Measurements from ENCODE around the gene SHISA3.
"Not testable (repeated sequence)": the region's sequence is repeated elsewhere in the genome, so short reads cannot be mapped to it uniquely, and the experiment has no call there.

SHISA3 gene

DNA sequence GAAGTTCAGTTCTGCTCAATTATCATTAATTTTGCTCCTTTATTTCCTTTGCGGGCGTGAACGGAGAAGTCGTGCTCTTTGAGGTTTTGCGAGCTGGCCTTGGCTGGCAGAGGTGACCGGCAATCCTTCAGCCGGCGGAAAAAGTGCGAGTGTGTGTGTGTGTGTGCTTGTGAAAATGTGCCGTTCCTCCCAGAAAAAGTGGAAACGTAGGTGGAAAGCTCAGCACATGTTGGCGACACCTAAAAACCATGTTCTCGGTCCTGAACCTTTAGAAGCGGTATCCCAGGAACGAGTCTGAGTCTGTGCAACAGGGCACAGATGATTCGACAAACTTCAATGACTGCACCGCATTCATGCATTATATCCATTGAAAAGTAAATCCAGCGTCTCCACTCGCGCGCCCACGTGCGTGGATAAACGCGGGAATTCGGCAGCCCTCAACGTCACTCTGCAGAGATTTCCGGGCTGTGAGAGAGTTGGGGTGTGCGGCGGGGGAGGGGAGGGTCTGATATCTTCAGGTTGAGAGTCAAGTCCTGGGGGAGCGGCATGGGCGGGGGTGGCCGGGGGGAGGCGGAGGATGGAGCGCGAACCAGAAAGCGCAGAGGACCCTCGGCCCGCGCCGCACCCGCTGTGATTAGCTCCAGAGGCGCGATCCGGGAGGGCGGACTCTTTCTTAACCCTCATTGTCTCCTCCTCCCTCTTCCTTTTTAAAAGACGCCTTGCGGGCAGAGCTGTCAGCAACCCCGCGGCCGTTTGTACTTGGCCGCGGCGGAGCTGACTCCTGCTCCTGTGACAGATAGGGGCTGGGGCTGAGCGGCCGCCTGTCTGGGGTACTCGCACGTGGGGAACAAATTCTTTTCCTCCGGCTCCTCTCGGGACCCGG, at the start of gene SHISA3:
SHISA3 (plus strand) TSS at position 737 of the 883 bp plus-strand sequence. CDS start 569 bp downstream, outside the sequence.
- no peak for DNase-seq (ENCODE audit: extremely low read depth in 1 of 2, low read depth in 1 of 2)

DNA sequence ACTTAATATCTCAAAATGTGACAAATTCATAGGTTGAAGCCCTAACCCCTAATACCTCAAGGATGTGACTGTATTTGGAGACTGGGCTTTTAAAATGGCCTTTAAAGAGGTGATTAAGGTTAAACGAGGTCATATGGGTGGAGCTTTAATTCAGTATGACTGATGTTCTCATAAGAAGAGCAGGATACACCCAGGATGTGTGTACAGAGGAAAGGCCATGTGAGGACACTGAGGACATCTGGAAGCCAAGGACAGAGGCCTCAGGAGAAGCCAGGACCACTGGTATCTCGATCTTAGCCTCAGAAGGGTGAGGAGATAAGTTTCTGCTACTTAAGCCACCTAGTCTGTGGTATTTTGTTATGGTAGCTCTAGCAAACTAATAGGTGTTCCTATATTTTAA, 49.0 kb upstream of the SHISA3 start:
- no peak for DNase-seq (ENCODE audit: extremely low read depth in 1 of 2, low read depth in 1 of 2)

- DNase-seq (ENCODE audit: extremely low read depth in 1 of 2, low read depth in 1 of 2) = no peak
These were observed 48.6 kb upstream of the SHISA3 start for GRCh38 chr4:42348692-42349091.

DNA sequence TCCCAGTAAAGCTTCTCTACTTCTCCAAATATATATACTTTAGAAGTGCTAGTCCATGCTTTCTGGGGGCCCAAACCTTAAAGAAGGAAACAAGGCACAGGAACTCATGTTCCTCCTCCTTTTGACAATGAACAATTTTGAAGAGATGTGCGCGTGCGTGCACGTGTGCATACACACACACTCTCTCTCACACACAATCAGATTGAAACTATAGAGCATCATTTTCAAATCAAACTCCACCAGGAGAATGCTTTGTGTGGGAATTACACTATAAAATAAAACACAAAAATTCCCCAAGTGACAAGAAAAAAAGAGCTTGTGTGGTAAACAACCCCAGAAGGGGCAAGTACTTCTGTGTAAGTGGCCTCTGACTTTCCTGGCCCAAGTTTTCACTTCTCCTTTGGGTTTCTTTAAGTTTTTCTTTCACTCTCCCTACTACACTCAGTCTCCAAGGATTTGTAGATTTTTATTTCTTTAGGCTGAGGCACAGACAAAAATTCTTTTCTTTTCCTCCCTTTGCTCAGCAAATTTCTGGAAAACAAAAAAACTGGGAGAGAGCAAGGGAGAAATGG, 46.6 kb upstream of the SHISA3 start:
- DNase-seq (ENCODE audit: extremely low read depth in 1 of 2, low read depth in 1 of 2) = no peak

GRCh38 chr4:42352049-42352448, 45.2 kb upstream of the SHISA3 start:
- no peak for DNase-seq (ENCODE audit: extremely low read depth in 1 of 2, low read depth in 1 of 2)

- DNase-seq (ENCODE audit: extremely low read depth in 1 of 2, low read depth in 1 of 2) = no peak
These were observed 40.0 kb upstream of the SHISA3 start for GRCh38 chr4:42357325-42357724.

DNA sequence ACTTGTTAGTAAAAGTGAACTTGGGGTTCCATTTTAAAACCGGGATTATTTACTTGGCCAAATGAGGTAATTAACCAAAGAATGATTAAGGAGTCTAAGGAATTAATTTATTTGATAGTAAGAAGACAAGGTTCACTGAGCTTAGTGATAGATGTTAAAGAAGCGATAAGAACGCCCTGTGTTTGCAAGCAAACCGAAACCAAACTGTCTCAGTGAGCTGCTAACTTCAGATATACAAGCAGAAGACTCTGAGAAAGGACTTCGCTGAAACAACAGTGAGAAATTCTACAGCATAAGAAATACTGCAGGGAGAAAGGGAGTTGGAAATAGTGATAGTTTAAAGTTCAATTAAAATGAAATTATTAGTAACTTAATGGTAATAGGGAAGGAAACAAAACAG, 37.6 kb upstream of the SHISA3 start:
- DNase-seq (ENCODE audit: extremely low read depth in 1 of 2, low read depth in 1 of 2) = no peak

GRCh38 chr4:42360256-42360669, 37.0 kb upstream of the SHISA3 start:
- DNase-seq (ENCODE audit: extremely low read depth in 1 of 2, low read depth in 1 of 2) = no peak

GRCh38 chr4:42361456-42361855, 35.8 kb upstream of the SHISA3 start:
- DNase-seq (ENCODE audit: extremely low read depth in 1 of 2, low read depth in 1 of 2) = no peak

- no peak for DNase-seq (ENCODE audit: extremely low read depth in 1 of 2, low read depth in 1 of 2)
These were observed 34.7 kb upstream of the SHISA3 start for GRCh38 chr4:42362591-42362990.

GRCh38 chr4:42363614-42364013, 33.7 kb upstream of the SHISA3 start:
- no peak for DNase-seq (ENCODE audit: extremely low read depth in 1 of 2, low read depth in 1 of 2)

- no peak for DNase-seq (ENCODE audit: extremely low read depth in 1 of 2, low read depth in 1 of 2)
These were observed 32.8 kb upstream of the SHISA3 start for GRCh38 chr4:42364266-42365053.

DNA sequence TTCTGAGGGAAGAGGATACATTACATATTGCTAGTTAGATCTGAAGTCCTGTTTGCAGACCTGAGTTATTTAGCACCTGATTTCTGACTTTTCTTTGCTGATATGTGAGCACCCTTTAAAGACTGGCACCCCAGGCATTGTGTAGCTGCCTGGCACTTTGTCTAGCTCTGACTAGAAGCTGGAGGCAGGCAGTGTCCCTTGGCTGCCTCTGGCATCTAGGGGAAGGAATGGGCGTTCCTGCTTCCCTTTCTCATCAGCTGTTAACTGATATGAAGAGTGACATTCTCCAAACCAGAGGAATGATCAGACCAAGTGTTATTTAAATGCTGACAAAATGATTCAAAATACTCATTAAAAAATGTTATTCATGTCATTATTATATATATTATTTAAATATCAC, 30.3 kb upstream of the SHISA3 start:
- no peak for DNase-seq (ENCODE audit: extremely low read depth in 1 of 2, low read depth in 1 of 2)

GRCh38 chr4:42369489-42369888, 27.8 kb upstream of the SHISA3 start:
- DNase-seq (ENCODE audit: extremely low read depth in 1 of 2, low read depth in 1 of 2) = no peak

DNA sequence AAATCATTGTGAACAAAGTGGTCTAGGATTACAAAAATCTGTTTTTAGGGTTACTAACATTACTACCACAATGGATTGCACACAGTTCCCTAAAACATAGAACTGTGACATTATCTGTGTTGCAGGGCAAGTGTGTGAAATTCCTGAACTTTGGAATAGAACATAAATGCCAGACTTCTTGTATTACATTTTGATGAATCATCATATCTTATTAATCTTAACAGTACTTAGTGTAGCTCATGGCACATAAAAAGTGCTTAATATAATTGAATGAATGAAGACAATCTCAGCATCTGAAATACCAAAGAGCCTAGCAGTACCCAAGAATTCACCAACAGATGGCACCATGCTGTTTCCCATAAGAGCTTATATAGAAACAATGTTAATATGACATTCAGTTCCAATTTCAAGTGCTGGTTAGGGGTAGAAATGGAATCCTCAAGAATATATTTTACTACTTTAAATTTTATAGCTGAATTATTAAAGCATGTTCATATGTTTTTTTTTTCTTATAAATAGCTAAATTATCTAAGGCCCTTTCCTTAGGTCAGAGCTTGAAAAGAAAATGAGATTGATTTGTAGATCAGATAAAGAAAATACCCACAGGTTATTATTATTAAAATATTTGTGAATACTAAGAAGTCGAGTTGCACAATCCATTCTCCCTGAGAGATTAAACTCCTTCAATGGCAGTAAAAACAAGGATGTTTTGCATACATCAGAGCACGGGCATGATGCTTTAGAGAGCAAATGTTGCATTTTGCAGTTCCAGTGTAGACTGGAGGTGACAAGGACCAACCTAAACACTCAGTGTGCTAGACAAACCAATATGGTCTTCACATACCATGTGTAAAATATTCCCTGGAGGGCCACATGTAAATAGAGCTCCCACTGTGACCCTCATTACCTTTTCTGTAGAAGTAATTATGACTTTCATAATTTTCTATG, 25.7 kb upstream of the SHISA3 start:
- no peak for DNase-seq (ENCODE audit: extremely low read depth in 1 of 2, low read depth in 1 of 2)

- DNase-seq (ENCODE audit: extremely low read depth in 1 of 2, low read depth in 1 of 2) = not testable (repeated sequence)
These were observed 25.0 kb upstream of the SHISA3 start for GRCh38 chr4:42372303-42372702.

- DNase-seq (ENCODE audit: extremely low read depth in 1 of 2, low read depth in 1 of 2) = no peak
These were observed 19.8 kb upstream of the SHISA3 start for GRCh38 chr4:42377497-42377896.

- no peak for DNase-seq (ENCODE audit: extremely low read depth in 1 of 2, low read depth in 1 of 2)
These were observed 15.6 kb upstream of the SHISA3 start for GRCh38 chr4:42381666-42382065.

GRCh38 chr4:42385516-42385915, 11.8 kb upstream of the SHISA3 start:
- no peak for DNase-seq (ENCODE audit: extremely low read depth in 1 of 2, low read depth in 1 of 2)

DNA sequence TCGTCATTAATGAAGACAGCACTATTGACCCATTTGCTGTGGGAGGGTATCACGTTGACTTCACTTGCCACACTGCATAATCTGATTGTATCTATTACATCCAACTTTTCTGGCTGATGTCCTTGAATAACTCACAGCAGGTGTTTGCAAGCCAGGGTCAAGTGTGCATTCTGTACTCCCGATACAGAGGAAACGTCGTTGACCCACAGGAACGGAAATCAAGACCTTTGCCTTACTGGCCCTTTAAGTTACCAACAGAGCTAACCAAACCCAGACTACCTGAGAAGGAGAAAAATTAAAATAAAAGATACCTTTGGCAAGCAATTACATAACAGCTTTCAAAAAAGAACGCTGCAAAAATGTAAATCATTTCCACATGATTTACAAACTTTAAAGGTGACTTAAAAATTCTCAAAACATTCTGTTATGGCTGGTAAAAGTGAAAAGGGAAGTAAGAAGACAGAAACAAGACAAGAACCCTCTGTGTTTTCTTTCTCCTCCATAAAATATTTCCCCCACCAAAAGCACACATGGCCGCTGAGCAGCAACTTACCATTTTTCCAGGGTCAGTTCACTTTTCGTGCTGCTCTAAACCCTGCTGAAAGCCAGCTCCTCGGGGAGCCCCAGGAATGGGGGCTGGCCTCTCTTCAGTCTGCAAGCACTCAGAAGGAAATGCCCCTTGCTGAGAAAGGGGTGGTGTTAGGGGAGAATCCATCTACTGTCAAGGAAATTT, 6.5 kb upstream of the SHISA3 start:
- DNase-seq (ENCODE audit: extremely low read depth in 1 of 2, low read depth in 1 of 2) = no peak

Data from stimulated activated CD8-positive, alpha-beta memory T cell treated with anti-CD3 and anti-CD28 coated beads, Interleukin-7, amount 100 ng/mL, for 48 hours (primary cell).